ENCODE data around the gene LCNL1.
A peak's percentile ranks its signal among the peaks of the same experiment; 100 is the strongest.

Gene LCNL1

DNA sequence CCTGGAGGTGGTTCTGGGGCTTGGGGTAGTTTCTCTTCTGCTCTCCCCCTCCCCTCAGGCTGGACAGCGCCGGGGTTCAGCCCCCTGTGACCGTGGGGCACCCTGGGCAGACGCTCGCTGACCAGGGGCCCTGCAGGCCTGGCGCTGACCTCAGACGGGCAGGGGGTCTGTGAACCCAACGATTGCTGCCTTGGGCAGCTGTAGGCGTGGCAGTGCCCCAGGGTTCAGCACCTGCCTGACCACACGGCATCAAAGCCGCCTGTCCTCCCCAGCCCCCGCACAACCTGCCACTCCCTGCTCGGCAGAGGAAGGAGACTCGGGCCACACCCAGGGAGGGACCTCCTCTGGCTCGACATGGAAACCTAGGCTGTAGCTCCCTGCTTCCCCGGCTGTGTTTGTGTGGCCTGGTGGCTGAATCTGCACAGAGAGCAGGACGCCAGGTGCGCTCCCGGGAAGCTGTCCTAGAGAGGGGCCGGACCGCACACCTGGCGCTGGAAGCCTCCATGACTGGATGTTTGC lies 18.6 kb upstream of the LCNL1 start:
- no peaks in the 10 kb centered on the region for H3F3A ChIP-seq (ENCODE audit: control insufficient read depth, insufficient read depth)
- no peaks in the 10 kb centered on the region for H3K79me2 ChIP-seq (ENCODE audit: control insufficient read depth, low read length)
- no peak overlapping the region for H3K4me2 ChIP-seq (ENCODE audit: low read length)
- no peaks in the 10 kb centered on the region for H3K27me3 ChIP-seq (ENCODE audit: control insufficient read depth, low read length)
- peaks cover 14% of the 10 kb centered on the region for H3K4me1 ChIP-seq (ENCODE audit: control insufficient read depth, low read length)
- no peaks in the 10 kb centered on the region for H3K9me2 ChIP-seq (replicated peaks; ENCODE audit: control insufficient read depth, low read length)
- H3K4me3 ChIP-seq (ENCODE audit: low read length), result no peak overlapping the region
- H3K27ac ChIP-seq (ENCODE audit: low read depth, low read length), result no peak overlapping the region
- H4K20me1 ChIP-seq (ENCODE audit: control insufficient read depth, insufficient read depth, low read depth, low read length), result no peaks in the 10 kb centered on the region
- TF ChIP-seq, protein P1, sequence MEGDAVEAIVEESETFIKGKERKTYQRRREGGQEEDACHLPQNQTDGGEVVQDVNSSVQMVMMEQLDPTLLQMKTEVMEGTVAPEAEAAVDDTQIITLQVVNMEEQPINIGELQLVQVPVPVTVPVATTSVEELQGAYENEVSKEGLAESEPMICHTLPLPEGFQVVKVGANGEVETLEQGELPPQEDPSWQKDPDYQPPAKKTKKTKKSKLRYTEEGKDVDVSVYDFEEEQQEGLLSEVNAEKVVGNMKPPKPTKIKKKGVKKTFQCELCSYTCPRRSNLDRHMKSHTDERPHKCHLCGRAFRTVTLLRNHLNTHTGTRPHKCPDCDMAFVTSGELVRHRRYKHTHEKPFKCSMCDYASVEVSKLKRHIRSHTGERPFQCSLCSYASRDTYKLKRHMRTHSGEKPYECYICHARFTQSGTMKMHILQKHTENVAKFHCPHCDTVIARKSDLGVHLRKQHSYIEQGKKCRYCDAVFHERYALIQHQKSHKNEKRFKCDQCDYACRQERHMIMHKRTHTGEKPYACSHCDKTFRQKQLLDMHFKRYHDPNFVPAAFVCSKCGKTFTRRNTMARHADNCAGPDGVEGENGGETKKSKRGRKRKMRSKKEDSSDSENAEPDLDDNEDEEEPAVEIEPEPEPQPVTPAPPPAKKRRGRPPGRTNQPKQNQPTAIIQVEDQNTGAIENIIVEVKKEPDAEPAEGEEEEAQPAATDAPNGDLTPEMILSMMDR (IDR thresholded peaks at IDR 0.05; ENCODE audit: low read depth, low read length, poor library complexity, severe bottlenecking), result no peak
- no peak for TF ChIP-seq EZH2phosphoT487 (IDR thresholded peaks at IDR 0.05; ENCODE audit: borderline replicate concordance, low read length)
- no peaks in the 10 kb centered on the region for H3K36me3 ChIP-seq (ENCODE audit: control insufficient read depth, low read length)
- H3K9me3 ChIP-seq (ENCODE audit: control insufficient read depth, insufficient read depth, low read length), result no peaks in the 10 kb centered on the region

DNA sequence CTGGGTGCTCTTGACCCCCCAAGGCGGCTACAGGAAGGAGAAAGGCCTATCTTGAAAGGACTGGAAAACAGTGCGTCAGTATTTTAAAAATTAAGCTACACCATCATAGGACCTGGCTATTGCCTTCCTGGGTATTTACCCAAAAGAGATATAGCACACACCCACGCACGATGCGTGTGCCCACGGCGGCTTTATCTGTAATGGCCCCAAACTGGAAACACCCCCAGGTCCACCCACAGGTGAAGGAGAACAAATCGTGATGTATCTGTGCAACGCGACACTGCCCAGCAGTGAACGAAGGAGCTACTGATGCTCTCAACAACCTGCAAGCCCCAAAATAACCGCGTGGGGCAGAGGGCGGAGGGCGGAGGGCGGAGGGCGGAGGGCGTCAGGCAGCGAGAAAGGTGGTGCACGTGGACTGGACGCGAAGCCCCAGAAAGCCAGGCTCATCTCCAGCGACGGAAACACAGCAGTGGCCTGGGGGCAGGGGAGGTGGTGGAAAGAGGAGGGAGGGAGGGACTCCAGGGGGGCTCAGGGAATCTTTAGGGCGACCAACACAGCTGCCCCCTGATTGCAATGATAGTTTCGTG lies 17.9 kb upstream of the LCNL1 start:
- H4K20me1 ChIP-seq (ENCODE audit: control insufficient read depth, insufficient read depth, low read depth, low read length), result no peaks in the 10 kb centered on the region
- H3K4me3 ChIP-seq (ENCODE audit: low read length), result no peak overlapping the region
- H3K9me2 ChIP-seq (replicated peaks; ENCODE audit: control insufficient read depth, low read length), result no peaks in the 10 kb centered on the region
- H3K36me3 ChIP-seq (ENCODE audit: control insufficient read depth, low read length), result no peaks in the 10 kb centered on the region
- H3K9me3 ChIP-seq (ENCODE audit: control insufficient read depth, insufficient read depth, low read length), result no peaks in the 10 kb centered on the region
- no peaks in the 10 kb centered on the region for H3K79me2 ChIP-seq (ENCODE audit: control insufficient read depth, low read length)
- H3K27ac ChIP-seq (ENCODE audit: low read depth, low read length), result no peak overlapping the region
- H3K4me2 ChIP-seq (ENCODE audit: low read length), result no peak overlapping the region
- peaks cover 14% of the 10 kb centered on the region for H3K4me1 ChIP-seq (ENCODE audit: control insufficient read depth, low read length)
- TF ChIP-seq, protein P1 (IDR thresholded peaks at IDR 0.05; ENCODE audit: low read depth, low read length, poor library complexity, severe bottlenecking), result no peak
- TF ChIP-seq EZH2phosphoT487 (IDR thresholded peaks at IDR 0.05; ENCODE audit: borderline replicate concordance, low read length), result no peak
- H3K27me3 ChIP-seq (ENCODE audit: control insufficient read depth, low read length), result no peaks in the 10 kb centered on the region
- H3F3A ChIP-seq (ENCODE audit: control insufficient read depth, insufficient read depth), result no peaks in the 10 kb centered on the region

DNA sequence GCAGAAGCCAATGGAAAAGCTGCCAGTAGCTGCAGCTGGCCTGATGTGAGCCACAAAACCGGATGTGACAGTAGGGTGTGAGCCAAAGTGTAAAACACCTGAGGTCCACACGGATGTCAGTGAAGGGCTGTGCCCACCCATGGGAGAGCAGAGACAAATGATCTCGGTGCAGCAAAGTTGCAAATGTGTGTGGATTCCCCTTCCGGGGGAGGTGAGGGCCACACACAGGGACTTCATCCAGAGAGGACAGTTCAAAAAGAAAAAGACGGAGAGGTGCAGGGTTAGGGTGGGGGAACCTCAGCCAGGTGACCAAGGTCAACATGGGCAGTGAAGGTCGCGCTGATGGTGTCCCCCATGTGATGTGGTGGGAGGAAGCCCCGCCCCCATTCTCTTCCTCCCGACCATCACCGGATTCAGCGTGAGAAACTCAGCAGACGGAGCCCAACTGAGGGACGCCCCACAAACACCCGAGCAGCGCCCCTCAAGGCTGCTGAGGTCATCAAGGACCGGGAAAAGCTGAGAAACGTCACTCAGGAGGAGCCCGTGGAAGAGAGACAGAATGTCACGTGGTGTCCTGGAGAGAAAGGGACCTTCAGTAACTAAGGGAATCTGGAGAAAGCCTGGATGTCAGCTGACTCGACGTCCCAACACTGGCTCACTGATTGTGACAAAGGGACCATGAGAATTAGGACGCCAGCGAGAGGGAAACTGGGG lies 16.9 kb upstream of the LCNL1 start:
- Histone ChIP-seq H4K20me1 (ENCODE audit: control insufficient read depth, insufficient read depth, low read depth, low read length) (no peaks in the 10 kb centered on the region), H3K9me3 (ENCODE audit: control insufficient read depth, insufficient read depth, low read length) (no peaks in the 10 kb centered on the region), H3K79me2 (ENCODE audit: control insufficient read depth, low read length) (no peaks in the 10 kb centered on the region), H3K27me3 (ENCODE audit: control insufficient read depth, low read length) (no peaks in the 10 kb centered on the region), H3K4me3 (ENCODE audit: low read length) (peak overlapping the region; percentile 49), H3K36me3 (ENCODE audit: control insufficient read depth, low read length) (no peaks in the 10 kb centered on the region), H3K9me2 (replicated peaks; ENCODE audit: control insufficient read depth, low read length) (no peaks in the 10 kb centered on the region), H3K27ac (ENCODE audit: low read depth, low read length) (no peak overlapping the region), H3K4me2 (ENCODE audit: low read length) (peak overlapping the region; percentile 61), H3K4me1 (ENCODE audit: control insufficient read depth, low read length) (peaks cover 14% of the 10 kb centered on the region), H3F3A (ENCODE audit: control insufficient read depth, insufficient read depth) (no peaks in the 10 kb centered on the region)
- TF ChIP-seq EZH2phosphoT487 (IDR thresholded peaks at IDR 0.05; ENCODE audit: borderline replicate concordance, low read length), result no peak
- TF ChIP-seq, protein P1 (IDR thresholded peaks at IDR 0.05; ENCODE audit: low read depth, low read length, poor library complexity, severe bottlenecking), result no peak

Data from DOHH2 (cell line).